Measurements from ENCODE around the gene CDC42EP3. TPM values are rescaled to one million over a fixed set of nuclear protein-coding genes. Genes with fewer than 3 reads are reported as not detected.

CDC42EP3 gene
- total RNA-seq, 6 donors from 2014 or later: 24.5 to 76.2 (median 43.2) TPM

DNA sequence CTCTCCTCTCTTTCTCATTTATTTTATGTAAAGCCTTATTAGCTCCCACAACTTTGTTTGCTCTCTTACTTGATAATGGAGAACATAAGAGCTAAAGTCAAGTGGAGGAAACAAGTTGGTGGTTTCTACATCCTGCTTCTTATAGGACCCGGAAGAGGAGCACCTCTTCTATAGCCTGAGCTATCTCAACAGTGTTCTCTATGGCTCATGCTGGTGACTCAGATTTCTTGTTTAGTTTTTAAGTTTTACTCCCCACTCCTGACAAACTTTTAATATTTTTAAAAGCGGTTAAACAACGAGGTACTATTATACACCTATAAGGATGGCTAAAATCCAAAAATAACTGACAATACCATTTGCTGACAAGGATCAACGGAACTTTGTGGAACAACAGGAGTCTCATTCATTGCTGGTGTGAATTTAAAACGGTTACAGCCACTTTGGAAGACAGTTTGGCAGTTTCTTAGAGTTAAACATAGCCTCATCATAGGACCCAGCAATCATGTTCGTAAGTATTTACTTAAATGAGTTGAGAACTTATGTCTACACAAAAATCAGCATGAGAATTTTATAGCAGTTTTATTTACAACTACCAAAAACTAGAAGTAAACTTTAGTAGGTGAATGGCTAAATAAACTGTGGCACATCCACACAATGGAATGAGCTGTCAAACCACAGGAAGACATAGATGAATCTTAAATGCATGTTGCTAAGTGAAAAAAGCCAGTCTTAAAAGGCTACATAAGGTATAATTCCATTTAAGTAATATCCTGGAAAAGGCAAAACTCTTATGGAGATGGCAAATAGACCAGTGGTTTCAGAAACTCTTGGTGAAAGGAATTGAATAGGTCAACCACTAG, 12.7 kb upstream of the CDC42EP3 start:
- Histone ChIP-seq H3K27me3 (no peaks in the 10 kb centered on the region), H3K9me3 (no peaks in the 10 kb centered on the region), H3K4me3 (no peak overlapping the region), H3K36me3 (no peaks in the 10 kb centered on the region), H3K27ac (no peak overlapping the region), H3K4me1 (peaks cover 0 to 13% (median 1%) of the 10 kb centered on the region in 4 donors)
- 60 to 74% methylated on average over 6 of the region's 6 CpGs for WGBS, 2 donors
- ATAC-seq (ENCODE audit: low FRiP score in 2 of 2) (no peak), DNase-seq (no peak)
- TF ChIP-seq, protein P1, sequence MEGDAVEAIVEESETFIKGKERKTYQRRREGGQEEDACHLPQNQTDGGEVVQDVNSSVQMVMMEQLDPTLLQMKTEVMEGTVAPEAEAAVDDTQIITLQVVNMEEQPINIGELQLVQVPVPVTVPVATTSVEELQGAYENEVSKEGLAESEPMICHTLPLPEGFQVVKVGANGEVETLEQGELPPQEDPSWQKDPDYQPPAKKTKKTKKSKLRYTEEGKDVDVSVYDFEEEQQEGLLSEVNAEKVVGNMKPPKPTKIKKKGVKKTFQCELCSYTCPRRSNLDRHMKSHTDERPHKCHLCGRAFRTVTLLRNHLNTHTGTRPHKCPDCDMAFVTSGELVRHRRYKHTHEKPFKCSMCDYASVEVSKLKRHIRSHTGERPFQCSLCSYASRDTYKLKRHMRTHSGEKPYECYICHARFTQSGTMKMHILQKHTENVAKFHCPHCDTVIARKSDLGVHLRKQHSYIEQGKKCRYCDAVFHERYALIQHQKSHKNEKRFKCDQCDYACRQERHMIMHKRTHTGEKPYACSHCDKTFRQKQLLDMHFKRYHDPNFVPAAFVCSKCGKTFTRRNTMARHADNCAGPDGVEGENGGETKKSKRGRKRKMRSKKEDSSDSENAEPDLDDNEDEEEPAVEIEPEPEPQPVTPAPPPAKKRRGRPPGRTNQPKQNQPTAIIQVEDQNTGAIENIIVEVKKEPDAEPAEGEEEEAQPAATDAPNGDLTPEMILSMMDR (IDR thresholded peaks at IDR 0.05): no peak
- TF ChIP-seq EP300 (IDR thresholded peaks at IDR 0.05): no peak
- no peak for TF ChIP-seq POLR2AphosphoS5 (IDR thresholded peaks at IDR 0.05)
- no peak for TF ChIP-seq POLR2A (IDR thresholded peaks at IDR 0.05)

DNA sequence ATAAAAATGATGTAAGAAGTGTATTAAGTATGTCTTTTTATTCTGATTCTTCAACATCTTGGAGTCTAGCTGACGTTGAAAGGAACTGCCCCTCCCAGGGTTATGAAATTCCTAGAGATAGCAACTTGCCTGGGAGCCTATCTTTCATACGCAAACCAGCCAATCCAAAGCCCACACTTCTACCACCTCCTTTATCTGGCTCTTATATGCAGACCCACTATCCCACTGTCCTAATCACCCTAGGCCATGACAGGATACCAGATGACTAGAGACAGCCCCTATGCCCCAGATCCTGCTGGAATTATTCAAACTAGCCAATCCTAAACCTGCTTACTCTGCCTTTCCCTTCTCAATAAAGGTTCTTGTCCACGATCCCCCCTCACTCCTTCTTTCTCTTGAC, 11.8 kb upstream of the CDC42EP3 start:
- H3K27ac ChIP-seq: no peak overlapping the region
- H3K4me1 ChIP-seq: peaks cover 0 to 13% (median 0%) of the 10 kb centered on the region in 4 donors
- TF ChIP-seq, protein P1 (IDR thresholded peaks at IDR 0.05): no peak
- TF ChIP-seq POLR2A (IDR thresholded peaks at IDR 0.05): no peak
- no peak for TF ChIP-seq POLR2AphosphoS5 (IDR thresholded peaks at IDR 0.05)
- no peak for TF ChIP-seq EP300 (IDR thresholded peaks at IDR 0.05)
- DNase-seq (no peak), ATAC-seq (ENCODE audit: low FRiP score in 2 of 2) (no peak)
- no peaks in the 10 kb centered on the region for H3K36me3 ChIP-seq
- H3K9me3 ChIP-seq: no peaks in the 10 kb centered on the region
- H3K4me3 ChIP-seq: no peak overlapping the region
- no peaks in the 10 kb centered on the region for H3K27me3 ChIP-seq
- 73 to 77% methylated on average over 3 of the region's 3 CpGs for WGBS, 2 donors

DNA sequence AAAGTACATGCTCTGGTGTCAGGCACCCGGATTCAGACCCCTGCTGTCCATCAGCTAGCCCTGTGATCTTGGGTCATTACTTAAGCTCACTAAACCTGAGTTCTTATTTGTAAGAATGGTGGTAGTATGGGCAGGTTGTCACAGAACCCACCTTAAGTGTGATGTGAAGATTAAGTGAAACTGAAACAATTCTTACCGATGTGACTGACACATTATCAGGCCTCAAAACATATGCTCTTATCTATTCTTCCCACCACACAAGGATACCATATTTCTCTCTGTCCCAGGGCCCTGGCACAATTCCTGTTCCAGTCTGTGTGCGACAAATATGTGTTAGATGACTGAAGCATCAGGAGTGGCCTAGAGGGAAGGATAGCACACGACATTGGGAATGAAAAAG, 11.0 kb upstream of the CDC42EP3 start:
- ATAC-seq (ENCODE audit: low FRiP score in 2 of 2) (no peak), DNase-seq (no peak)
- 66% methylated on average over 4 of the region's 4 CpGs for WGBS, 2 donors
- Histone ChIP-seq H3K9me3 (no peaks in the 10 kb centered on the region), H3K4me1 (peaks cover 0 to 13% (median 0%) of the 10 kb centered on the region in 4 donors), H3K36me3 (no peaks in the 10 kb centered on the region), H3K27ac (no peak overlapping the region), H3K27me3 (no peaks in the 10 kb centered on the region), H3K4me3 (no peak overlapping the region)
- TF ChIP-seq EP300 (IDR thresholded peaks at IDR 0.05): no peak
- TF ChIP-seq, protein P1 (IDR thresholded peaks at IDR 0.05): no peak
- no peak for TF ChIP-seq POLR2A (IDR thresholded peaks at IDR 0.05)
- TF ChIP-seq POLR2AphosphoS5 (IDR thresholded peaks at IDR 0.05): no peak

DNA sequence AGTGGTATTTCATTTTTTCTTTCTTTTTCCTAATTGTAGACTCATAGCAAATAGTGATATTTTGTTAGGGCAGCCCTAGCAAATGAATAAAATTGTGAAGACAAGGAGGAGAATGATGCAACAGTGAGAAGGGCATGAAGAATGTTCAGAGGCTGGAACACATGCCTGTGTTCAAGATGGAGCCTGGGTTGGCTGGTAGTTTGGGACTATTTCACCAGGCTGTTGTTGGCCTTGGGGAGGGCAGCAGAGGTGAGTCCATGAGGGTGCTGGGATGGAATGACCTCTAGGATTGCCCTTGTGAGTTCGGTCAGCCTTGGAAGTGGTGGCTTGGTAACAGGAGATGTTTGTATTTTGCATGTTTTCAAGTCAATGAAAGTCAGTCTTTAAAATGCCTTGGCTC, 10.1 kb upstream of the CDC42EP3 start:
- H3K27ac ChIP-seq: no peak overlapping the region
- H3K36me3 ChIP-seq: no peaks in the 10 kb centered on the region
- DNase-seq (no peak), ATAC-seq (ENCODE audit: low FRiP score in 2 of 2) (no peak)
- no peaks in the 10 kb centered on the region for H3K27me3 ChIP-seq
- 100% methylated on average over 1 of the region's 1 CpG for WGBS, 2 donors
- peaks cover 0 to 13% (median 0%) of the 10 kb centered on the region in 4 donors for H3K4me1 ChIP-seq
- H3K9me3 ChIP-seq: no peaks in the 10 kb centered on the region
- no peak for TF ChIP-seq EP300 (IDR thresholded peaks at IDR 0.05)
- TF ChIP-seq POLR2A (IDR thresholded peaks at IDR 0.05): no peak
- TF ChIP-seq, protein P1 (IDR thresholded peaks at IDR 0.05): no peak
- TF ChIP-seq POLR2AphosphoS5 (IDR thresholded peaks at IDR 0.05): no peak
- H3K4me3 ChIP-seq: no peak overlapping the region
